ENCODE data around the gene SAT2.
A peak's percentile ranks its signal among the peaks of the same experiment; 100 is the strongest.
"Not testable (repeated sequence)": the region's sequence is repeated elsewhere in the genome, so short reads cannot be mapped to it uniquely, and the experiment has no call there.

Gene SAT2

DNA sequence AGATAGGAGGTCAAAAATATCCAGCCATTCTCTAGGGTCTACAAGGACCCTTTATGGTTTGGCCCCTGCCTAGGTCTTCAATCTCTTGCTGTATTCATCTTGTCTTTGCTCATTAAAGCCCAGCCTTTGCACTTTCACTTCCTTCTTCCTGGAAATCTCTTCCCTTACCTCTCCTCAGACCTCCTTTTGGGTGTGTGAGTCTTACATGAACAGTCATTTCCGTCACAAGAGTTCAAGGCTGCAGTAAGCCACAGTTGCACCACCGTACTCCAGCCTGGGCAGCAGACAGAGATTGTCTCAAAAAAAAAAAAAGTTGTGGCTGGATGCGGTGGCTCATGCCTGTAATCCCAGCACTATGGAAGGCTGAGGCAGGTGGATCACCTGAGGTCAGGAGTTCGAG, 17.2 kb upstream of the SAT2 start:
- Histone ChIP-seq H2AFZ (ENCODE audit: low read length) (no peak overlapping the region), H3K27me3 (ENCODE audit: control insufficient read depth in 3 of 3, insufficient read depth in 3 of 3, low read depth in 1 of 3, low read length in 3 of 3) (no peaks in the 10 kb centered on the region), H2BK15ac (ENCODE audit: low read length) (no peak overlapping the region), H3K36me3 (replicated peaks in 1 of 2; ENCODE audit: control insufficient read depth in 2 of 2, insufficient read depth in 2 of 2, low read length in 2 of 2) (no peaks in the 10 kb centered on the region), H3K9me3 (replicated peaks in 1 of 2; ENCODE audit: control insufficient read depth in 2 of 2, insufficient read depth in 1 of 2, low read depth in 1 of 2, low read length in 2 of 2) (no peaks in the 10 kb centered on the region), H2BK120ac (ENCODE audit: low read depth, low read length) (no peak overlapping the region), H3K9ac (ENCODE audit: low read depth, low read length, poor library complexity) (no peak overlapping the region), H3K27ac (replicated peaks; ENCODE audit: low read length) (no peak overlapping the region), H3K23ac (ENCODE audit: low read depth, low read length, poor library complexity) (no peak overlapping the region), H3K14ac (ENCODE audit: low read length) (no peak overlapping the region), H2AK5ac (ENCODE audit: low read depth, low read length) (no peak overlapping the region), H2BK5ac (ENCODE audit: low read length) (no peak overlapping the region), H4K91ac (ENCODE audit: low read depth, low read length, poor library complexity) (no peak overlapping the region), H3K4ac (ENCODE audit: low read length) (no peak overlapping the region), H3K4me3 (ENCODE audit: low read length in 2 of 2) (no peak overlapping the region), H3K4me2 (ENCODE audit: insufficient read depth, low read length, poor library complexity, severe bottlenecking) (no peak overlapping the region), H2BK12ac (ENCODE audit: low read length) (no peak overlapping the region), H3K4me1 (ENCODE audit: control insufficient read depth in 2 of 2, insufficient read depth in 1 of 2, low read depth in 1 of 2, low read length in 2 of 2) (no peaks in the 10 kb centered on the region), H3K79me1 (ENCODE audit: low read depth, low read length) (no peaks in the 10 kb centered on the region), H3K18ac (ENCODE audit: low read length) (no peak overlapping the region), H4K8ac (ENCODE audit: low read depth, low read length) (no peak overlapping the region)
- DNase-seq (ENCODE audit: low spot score), result no peak
- WGBS, 2 donors (ENCODE audit: extremely low coverage in 2 of 2, insufficient read length in 2 of 2, insufficient replicate concordance in 1 of 2), result no CpG with 5 or more reads among the region's 4 CpGs

DNA sequence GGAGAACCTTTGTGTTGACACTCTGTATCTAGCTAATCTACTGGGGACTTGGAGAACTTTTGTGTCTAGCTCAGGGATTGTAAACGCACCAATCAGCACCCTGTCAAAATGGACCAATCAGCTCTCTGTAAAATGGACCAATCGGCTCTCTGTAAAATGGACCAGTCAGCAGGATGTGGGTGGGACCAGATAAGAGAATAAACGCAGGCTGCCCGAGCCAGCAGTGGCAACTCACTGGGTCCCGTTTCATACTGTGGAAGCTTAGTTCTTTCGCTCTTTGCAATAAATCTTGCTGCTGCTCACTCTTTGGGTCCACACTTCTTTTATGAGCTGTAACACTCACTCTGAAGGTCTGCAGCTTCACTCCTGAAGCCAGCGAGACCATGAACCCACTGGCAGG, 14.0 kb upstream of the SAT2 start:
- not testable (repeated sequence) for H2BK15ac ChIP-seq (ENCODE audit: low read length); DNase-seq (ENCODE audit: low spot score); H3K23ac ChIP-seq (ENCODE audit: low read depth, low read length, poor library complexity)

DNA sequence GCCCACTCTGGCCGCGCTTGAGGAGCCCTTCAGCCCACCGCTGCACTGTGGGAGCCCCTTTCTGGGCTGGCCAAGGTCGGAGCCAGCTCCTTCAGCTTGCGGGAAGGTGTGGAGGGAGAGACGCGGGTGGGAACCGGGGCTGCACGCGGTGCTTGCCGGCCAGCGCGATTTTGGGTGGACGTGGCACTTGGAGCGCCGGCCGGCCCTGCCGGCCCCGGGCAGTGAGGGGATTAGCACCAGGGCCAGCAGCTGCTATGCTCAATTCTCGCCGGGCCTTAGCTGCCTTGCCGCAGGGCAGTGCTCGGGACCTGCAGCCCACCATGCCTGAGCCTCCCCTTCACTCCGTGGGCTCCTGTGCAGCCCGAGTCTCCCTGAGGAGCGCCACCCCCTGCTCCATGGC, 13.2 kb upstream of the SAT2 start:
- no CpG with 5 or more reads among the region's 26 CpGs for WGBS, 2 donors (ENCODE audit: extremely low coverage in 2 of 2, insufficient read length in 2 of 2, insufficient replicate concordance in 1 of 2)
- H2AFZ ChIP-seq (ENCODE audit: low read length), result no peak overlapping the region
- DNase-seq (ENCODE audit: low spot score), result no peak
- no peaks in the 10 kb centered on the region for H3K27me3 ChIP-seq (ENCODE audit: control insufficient read depth in 3 of 3, insufficient read depth in 3 of 3, low read depth in 1 of 3, low read length in 3 of 3)
- H4K8ac ChIP-seq (ENCODE audit: low read depth, low read length), result no peak overlapping the region
- H4K91ac ChIP-seq (ENCODE audit: low read depth, low read length, poor library complexity), result no peak overlapping the region
- H2BK120ac ChIP-seq (ENCODE audit: low read depth, low read length), result no peak overlapping the region
- peaks cover 4 to 7% of the 10 kb centered on the region in 2 donors for H3K4me1 ChIP-seq (ENCODE audit: control insufficient read depth in 2 of 2, insufficient read depth in 1 of 2, low read depth in 1 of 2, low read length in 2 of 2)
- no peak overlapping the region for H3K4me2 ChIP-seq (ENCODE audit: insufficient read depth, low read length, poor library complexity, severe bottlenecking)
- no peak overlapping the region for H2BK15ac ChIP-seq (ENCODE audit: low read length)
- no peak overlapping the region for H2BK5ac ChIP-seq (ENCODE audit: low read length)
- no peak overlapping the region for H3K9ac ChIP-seq (ENCODE audit: low read depth, low read length, poor library complexity)
- no peak overlapping the region for H2AK5ac ChIP-seq (ENCODE audit: low read depth, low read length)
- no peaks in the 10 kb centered on the region for H3K36me3 ChIP-seq (replicated peaks in 1 of 2; ENCODE audit: control insufficient read depth in 2 of 2, insufficient read depth in 2 of 2, low read length in 2 of 2)
- no peak overlapping the region for H3K4me3 ChIP-seq (ENCODE audit: low read length in 2 of 2)
- no peak overlapping the region for H2BK12ac ChIP-seq (ENCODE audit: low read length)
- no peak overlapping the region for H3K18ac ChIP-seq (ENCODE audit: low read length)
- no peaks in the 10 kb centered on the region for H3K9me3 ChIP-seq (replicated peaks in 1 of 2; ENCODE audit: control insufficient read depth in 2 of 2, insufficient read depth in 1 of 2, low read depth in 1 of 2, low read length in 2 of 2)
- H3K27ac ChIP-seq (replicated peaks; ENCODE audit: low read length), result no peak overlapping the region
- H3K23ac ChIP-seq (ENCODE audit: low read depth, low read length, poor library complexity), result no peak overlapping the region
- H3K79me1 ChIP-seq (ENCODE audit: low read depth, low read length), result no peaks in the 10 kb centered on the region
- H3K14ac ChIP-seq (ENCODE audit: low read length), result no peak overlapping the region
- no peak overlapping the region for H3K4ac ChIP-seq (ENCODE audit: low read length)

More for the DNA sequence above, 14.0 kb upstream of the SAT2 start:
- not testable (repeated sequence) for H3K27me3 ChIP-seq (ENCODE audit: control insufficient read depth in 3 of 3, insufficient read depth in 3 of 3, low read depth in 1 of 3, low read length in 3 of 3); H3K27ac ChIP-seq (replicated peaks; ENCODE audit: low read length); H2AFZ ChIP-seq (ENCODE audit: low read length); H3K4ac ChIP-seq (ENCODE audit: low read length); H3K4me3 ChIP-seq (ENCODE audit: low read length in 2 of 2); H2BK5ac ChIP-seq (ENCODE audit: low read length); H2AK5ac ChIP-seq (ENCODE audit: low read depth, low read length); H3K9ac ChIP-seq (ENCODE audit: low read depth, low read length, poor library complexity); H3K18ac ChIP-seq (ENCODE audit: low read length); H3K14ac ChIP-seq (ENCODE audit: low read length); H3K79me1 ChIP-seq (ENCODE audit: low read depth, low read length); H2BK12ac ChIP-seq (ENCODE audit: low read length); H3K4me2 ChIP-seq (ENCODE audit: insufficient read depth, low read length, poor library complexity, severe bottlenecking); H3K4me1 ChIP-seq (ENCODE audit: control insufficient read depth in 2 of 2, insufficient read depth in 1 of 2, low read depth in 1 of 2, low read length in 2 of 2); H3K9me3 ChIP-seq (replicated peaks in 1 of 2; ENCODE audit: control insufficient read depth in 2 of 2, insufficient read depth in 1 of 2, low read depth in 1 of 2, low read length in 2 of 2); H4K8ac ChIP-seq (ENCODE audit: low read depth, low read length); H3K36me3 ChIP-seq (replicated peaks in 1 of 2; ENCODE audit: control insufficient read depth in 2 of 2, insufficient read depth in 2 of 2, low read length in 2 of 2); H4K91ac ChIP-seq (ENCODE audit: low read depth, low read length, poor library complexity); H2BK120ac ChIP-seq (ENCODE audit: low read depth, low read length)
- WGBS, 2 donors (ENCODE audit: extremely low coverage in 2 of 2, insufficient read length in 2 of 2, insufficient replicate concordance in 1 of 2), result no CpG with 5 or more reads among the region's 7 CpGs

DNA sequence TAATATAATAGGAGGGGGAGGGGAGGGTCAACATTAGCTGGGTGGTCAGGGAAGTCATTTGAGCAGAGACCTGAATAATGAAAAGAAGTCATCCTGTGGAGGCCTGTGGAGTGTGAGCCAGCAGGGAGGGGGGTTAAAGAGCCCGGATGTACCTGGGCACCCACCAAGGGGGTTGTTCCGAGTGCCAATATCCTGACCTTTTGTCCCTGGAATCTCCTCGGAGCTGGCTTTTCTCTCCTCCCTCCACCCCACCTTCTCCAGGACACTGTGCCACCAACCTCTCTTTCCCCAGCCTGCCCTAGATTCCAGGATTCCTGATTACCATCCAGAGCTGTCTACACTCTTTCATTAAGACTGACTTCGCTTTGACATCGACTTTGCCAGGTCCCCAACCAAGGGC, 8.5 kb upstream of the SAT2 start:
- H3K23ac ChIP-seq (ENCODE audit: low read depth, low read length, poor library complexity), result peak overlapping the region; percentile 34
- H4K8ac ChIP-seq (ENCODE audit: low read depth, low read length), result peak overlapping the region; percentile 65
- no CpG with 5 or more reads among the region's 5 CpGs for WGBS, 2 donors (ENCODE audit: extremely low coverage in 2 of 2, insufficient read length in 2 of 2, insufficient replicate concordance in 1 of 2)
- H3K4me1 ChIP-seq (ENCODE audit: control insufficient read depth in 2 of 2, insufficient read depth in 1 of 2, low read depth in 1 of 2, low read length in 2 of 2), result peaks cover 6 to 14% of the 10 kb centered on the region in 2 donors
- H2BK5ac ChIP-seq (ENCODE audit: low read length), result no peak overlapping the region
- no peak overlapping the region for H3K4me2 ChIP-seq (ENCODE audit: insufficient read depth, low read length, poor library complexity, severe bottlenecking)
- peak overlapping the region; percentile 77 for H2AFZ ChIP-seq (ENCODE audit: low read length)
- no peak overlapping the region for H3K4me3 ChIP-seq (ENCODE audit: low read length in 2 of 2)
- no peaks in the 10 kb centered on the region for H3K79me1 ChIP-seq (ENCODE audit: low read depth, low read length)
- H3K9ac ChIP-seq (ENCODE audit: low read depth, low read length, poor library complexity), result no peak overlapping the region
- H2BK15ac ChIP-seq (ENCODE audit: low read length), result peak overlapping the region; percentile 83
- H3K4ac ChIP-seq (ENCODE audit: low read length), result no peak overlapping the region
- H3K27me3 ChIP-seq (ENCODE audit: control insufficient read depth in 3 of 3, insufficient read depth in 3 of 3, low read depth in 1 of 3, low read length in 3 of 3), result no peaks in the 10 kb centered on the region
- H3K18ac ChIP-seq (ENCODE audit: low read length), result peak overlapping the region; percentile 80
- no peaks in the 10 kb centered on the region for H3K9me3 ChIP-seq (replicated peaks in 1 of 2; ENCODE audit: control insufficient read depth in 2 of 2, insufficient read depth in 1 of 2, low read depth in 1 of 2, low read length in 2 of 2)
- H3K27ac ChIP-seq (replicated peaks; ENCODE audit: low read length), result no peak overlapping the region
- H3K14ac ChIP-seq (ENCODE audit: low read length), result no peak overlapping the region
- no peak overlapping the region for H2BK120ac ChIP-seq (ENCODE audit: low read depth, low read length)
- H3K36me3 ChIP-seq (replicated peaks in 1 of 2; ENCODE audit: control insufficient read depth in 2 of 2, insufficient read depth in 2 of 2, low read length in 2 of 2), result no peaks in the 10 kb centered on the region
- H2BK12ac ChIP-seq (ENCODE audit: low read length), result no peak overlapping the region
- peak overlapping the region; percentile 6 for H2AK5ac ChIP-seq (ENCODE audit: low read depth, low read length)
- DNase-seq (ENCODE audit: low spot score), result no peak
- H4K91ac ChIP-seq (ENCODE audit: low read depth, low read length, poor library complexity), result no peak overlapping the region

All from neuronal stem cell (in vitro differentiated cells).